ENCODE data around the gene AQR.

DNA sequence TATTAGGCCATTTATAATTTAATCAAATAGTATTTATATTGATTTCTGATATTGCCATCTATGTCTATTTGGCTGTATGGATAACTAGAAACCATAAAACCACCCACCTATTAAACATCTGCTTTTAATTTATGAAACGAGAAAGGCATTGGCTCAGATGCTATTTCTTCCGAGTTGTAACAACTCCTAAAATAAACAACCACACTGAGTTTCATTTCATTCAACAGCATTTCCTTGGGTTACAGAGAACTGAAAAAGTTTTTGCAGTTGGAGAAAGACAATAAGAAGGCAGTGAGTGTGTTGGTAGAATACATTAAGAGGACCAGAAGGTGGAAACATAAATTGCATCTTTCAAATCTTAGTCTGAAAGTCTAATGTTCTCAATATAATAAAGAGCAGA is 79.1 kb downstream of the AQR start:
- TF ChIP-seq, protein P1, sequence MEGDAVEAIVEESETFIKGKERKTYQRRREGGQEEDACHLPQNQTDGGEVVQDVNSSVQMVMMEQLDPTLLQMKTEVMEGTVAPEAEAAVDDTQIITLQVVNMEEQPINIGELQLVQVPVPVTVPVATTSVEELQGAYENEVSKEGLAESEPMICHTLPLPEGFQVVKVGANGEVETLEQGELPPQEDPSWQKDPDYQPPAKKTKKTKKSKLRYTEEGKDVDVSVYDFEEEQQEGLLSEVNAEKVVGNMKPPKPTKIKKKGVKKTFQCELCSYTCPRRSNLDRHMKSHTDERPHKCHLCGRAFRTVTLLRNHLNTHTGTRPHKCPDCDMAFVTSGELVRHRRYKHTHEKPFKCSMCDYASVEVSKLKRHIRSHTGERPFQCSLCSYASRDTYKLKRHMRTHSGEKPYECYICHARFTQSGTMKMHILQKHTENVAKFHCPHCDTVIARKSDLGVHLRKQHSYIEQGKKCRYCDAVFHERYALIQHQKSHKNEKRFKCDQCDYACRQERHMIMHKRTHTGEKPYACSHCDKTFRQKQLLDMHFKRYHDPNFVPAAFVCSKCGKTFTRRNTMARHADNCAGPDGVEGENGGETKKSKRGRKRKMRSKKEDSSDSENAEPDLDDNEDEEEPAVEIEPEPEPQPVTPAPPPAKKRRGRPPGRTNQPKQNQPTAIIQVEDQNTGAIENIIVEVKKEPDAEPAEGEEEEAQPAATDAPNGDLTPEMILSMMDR (IDR thresholded peaks at IDR 0.05; ENCODE audit: low read depth, low read length, poor library complexity, severe bottlenecking): no peak
- no peak for TF ChIP-seq EZH2phosphoT487 (IDR thresholded peaks at IDR 0.05; ENCODE audit: borderline replicate concordance, low read length)
